Natural killer cell (primary cell): Measurements from ENCODE around the gene SEMA5A. TPM values are rescaled to one million over a fixed set of nuclear protein-coding genes. Genes with fewer than 3 reads are reported as not detected.

Source experiments
- ATAC-seq, 3 donors: fragments of 150-1000 bp in 2 of 3; fragments of 200-7000 bp in 1 of 3; cut with Tn5 transposase; 1 replicate in 1 of 3; 2 replicates in 2 of 3; pipeline ENCODE4 v1.10.0; 2021; ENCODE audit warnings: mild to moderate bottlenecking in 2 of 3, moderate library complexity in 2 of 3
- DNase-seq, 2 donors: peaks; one replicate each; pipeline versions ENCODE4 v3.0.0 to v3.0.0-alpha.2; 2013 to 2021; ENCODE audit warnings: mixed read lengths in 1 of 2
- H3K27ac ChIP-seq: one replicate; pipeline ENCODE4 v1.5.1; 2013; ENCODE audit warnings: mild to moderate bottlenecking, low read length
- H3K27me3 ChIP-seq: one replicate; pipeline ENCODE4 v1.6.1; 2013; ENCODE audit warnings: low read length; ENCODE audit not compliant: control insufficient read depth, insufficient read depth
- H3K36me3 ChIP-seq: one replicate; pipeline ENCODE4 v1.6.1; 2013; ENCODE audit warnings: low read length; ENCODE audit not compliant: control insufficient read depth, insufficient read depth
- H3K4me1 ChIP-seq: one replicate; pipeline ENCODE4 v1.6.1; 2013; ENCODE audit warnings: low read length; ENCODE audit not compliant: control insufficient read depth, insufficient read depth
- H3K4me3 ChIP-seq: one replicate; pipeline ENCODE4 v1.5.1; 2013; ENCODE audit warnings: low read length
- H3K9me3 ChIP-seq: one replicate; pipeline ENCODE4 v1.6.1; 2013; ENCODE audit warnings: low read length; ENCODE audit not compliant: control insufficient read depth, insufficient read depth
- H3K27ac Mint-ChIP-seq, 2 donors: one replicate each; pipeline ENCODE4 v1.8.0; 2022; ENCODE audit warnings: mild to moderate bottlenecking in 2 of 2, mixed read lengths in 2 of 2, moderate library complexity in 1 of 2
- H3K27me3 Mint-ChIP-seq, 2 donors: one replicate each; pipeline ENCODE4 v1.8.0; 2022; ENCODE audit warnings: low read depth in 2 of 2, mixed read lengths in 2 of 2
- H3K36me3 Mint-ChIP-seq: one replicate; pipeline ENCODE4 v1.8.0; 2022; ENCODE audit warnings: mixed read lengths
- H3K4me1 Mint-ChIP-seq, 2 donors: one replicate each; pipeline ENCODE4 v1.8.0; 2022; ENCODE audit warnings: mixed read lengths in 2 of 2
- H3K4me3 Mint-ChIP-seq: one replicate; pipeline ENCODE4 v1.8.0; 2022; ENCODE audit warnings: mild to moderate bottlenecking, moderate library complexity, mixed read lengths
- H3K9me3 Mint-ChIP-seq, 2 donors: one replicate each; pipeline ENCODE4 v1.8.0; 2022; ENCODE audit warnings: mixed read lengths in 2 of 2
- CTCF ChIP-seq: fragments of 200-600 bp; IDR thresholded peaks from one replicate; pipeline ENCODE4 v1.8.0; 2022; ENCODE audit warnings: antibody characterized with exemption
- WGBS: methylation state at CpG from one replicate; pipeline ENCODE4 v1.1.7; 2013; ENCODE audit warnings: missing lambda C conversion rate; ENCODE audit not compliant: insufficient coverage; 5-methylcytosine and 5-hydroxymethylcytosine counted together
- intact Hi-C: fragments of 100-400 bp; cut with micrococcal nuclease; formaldehyde crosslinking; loops from one replicate; pipeline ENCODE4 v1.14.2; 2022
- total RNA-seq, 4 donors: library from RNA; stranded (reverse); fragments of 120-200 nt in 1 of 4; gene quantifications; one replicate each; pipeline versions ENCODE4 v1.2.3 to v1.2.4, GENCODE V29; 2013 to 2022

The SEMA5A gene
- total RNA-seq, 3 donors from 2014 or later (not counting 1 experiment from before 2014, with no cell fraction given), result 0.15 TPM; not detected in 2

GRCh38 chr5:9324348-9325077 lies 221.4 kb downstream of the SEMA5A start:
- Mint-ChIP-seq H3K4me3 (no peak overlapping the region), H3K4me1 (peaks cover 0 to 5% of the 10 kb centered on the region in 2 donors), H3K36me3 (no peaks in the 10 kb centered on the region), H3K9me3 (peaks cover 7 to 9% of the 10 kb centered on the region in 2 donors), H3K27ac (no peak overlapping the region), H3K27me3 (no peaks in the 10 kb centered on the region)
- Histone ChIP-seq H3K4me3 (no peak overlapping the region), H3K4me1 (no peaks in the 10 kb centered on the region), H3K27ac (no peak overlapping the region), H3K36me3 (no peaks in the 10 kb centered on the region), H3K9me3 (no peaks in the 10 kb centered on the region), H3K27me3 (no peaks in the 10 kb centered on the region)
- ATAC-seq, result no peak
- no peak for TF ChIP-seq CTCF
- DNase-seq, result no peak
- intact Hi-C loops, result no loop called here
- WGBS, result 90% methylated on average over 2 of the region's 2 CpGs

GRCh38 chr5:9320652-9321051 lies 225.2 kb downstream of the SEMA5A start:
- no peaks in the 10 kb centered on the region for H3K27me3 Mint-ChIP-seq
- no peaks in the 10 kb centered on the region for H3K36me3 Mint-ChIP-seq
- ATAC-seq (no peak), DNase-seq (no peak)
- Histone ChIP-seq H3K36me3 (no peaks in the 10 kb centered on the region), H3K9me3 (no peaks in the 10 kb centered on the region), H3K4me3 (no peak overlapping the region), H3K4me1 (no peaks in the 10 kb centered on the region), H3K27ac (no peak overlapping the region), H3K27me3 (no peaks in the 10 kb centered on the region)
- WGBS, result 93% methylated on average over 2 of the region's 3 CpGs
- no peak overlapping the region for H3K4me3 Mint-ChIP-seq
- intact Hi-C loops, result no loop called here
- no peaks in the 10 kb centered on the region for H3K4me1 Mint-ChIP-seq
- H3K27ac Mint-ChIP-seq, result no peak overlapping the region
- H3K9me3 Mint-ChIP-seq, result peaks cover 2 to 6% of the 10 kb centered on the region in 2 donors
- no peak for TF ChIP-seq CTCF

DNA sequence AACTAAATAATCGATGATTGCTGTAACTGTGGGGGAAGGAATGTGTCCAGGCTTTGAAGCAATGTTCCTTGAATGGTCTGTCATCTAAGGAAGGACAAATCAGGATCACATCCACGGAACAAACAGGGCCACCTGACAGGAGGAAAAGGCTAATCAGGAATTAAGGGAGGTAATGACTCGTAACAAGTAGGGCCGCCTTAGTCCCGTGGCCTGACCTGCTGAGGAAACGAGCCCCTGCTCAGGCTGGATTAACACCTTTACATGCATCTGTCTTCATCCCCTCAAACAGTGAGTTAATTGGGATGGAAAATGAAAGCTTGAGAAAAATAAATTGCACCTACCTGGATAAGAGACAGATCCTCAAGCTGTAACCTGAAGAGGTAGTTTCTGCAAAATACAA lies 227.8 kb downstream of the SEMA5A start:
- Mint-ChIP-seq H3K4me1 (no peaks in the 10 kb centered on the region), H3K9me3 (peaks cover 4 to 6% of the 10 kb centered on the region in 2 donors), H3K27ac (no peak overlapping the region), H3K4me3 (no peak overlapping the region), H3K27me3 (no peaks in the 10 kb centered on the region), H3K36me3 (no peaks in the 10 kb centered on the region)
- Histone ChIP-seq H3K36me3 (no peaks in the 10 kb centered on the region), H3K4me3 (no peak overlapping the region), H3K27ac (no peak overlapping the region), H3K4me1 (no peaks in the 10 kb centered on the region), H3K27me3 (no peaks in the 10 kb centered on the region), H3K9me3 (no peaks in the 10 kb centered on the region)
- whole genome bisulfite sequencing, result 72% methylated on average over 5 of the region's 6 CpGs
- no peak for TF ChIP-seq CTCF
- intact Hi-C loops, result no loop called here
- ATAC-seq, result no peak
- DNase-seq, result no peak

GRCh38 chr5:9316733-9317132 lies 229.1 kb downstream of the SEMA5A start:
- H3K27ac ChIP-seq, result no peak overlapping the region
- TF ChIP-seq CTCF, result no peak
- H3K4me3 Mint-ChIP-seq, result no peak overlapping the region
- peaks cover 3 to 6% of the 10 kb centered on the region in 2 donors for H3K9me3 Mint-ChIP-seq
- no peaks in the 10 kb centered on the region for H3K27me3 Mint-ChIP-seq
- DNase-seq, result no peak
- no peaks in the 10 kb centered on the region for H3K27me3 ChIP-seq
- ATAC-seq, result no peak
- no peak overlapping the region for H3K4me3 ChIP-seq
- no peaks in the 10 kb centered on the region for H3K9me3 ChIP-seq
- intact Hi-C loops, result no loop called here
- H3K4me1 ChIP-seq, result no peaks in the 10 kb centered on the region
- H3K36me3 ChIP-seq, result no peaks in the 10 kb centered on the region
- no peak overlapping the region for H3K27ac Mint-ChIP-seq
- no peaks in the 10 kb centered on the region for H3K36me3 Mint-ChIP-seq
- H3K4me1 Mint-ChIP-seq, result no peaks in the 10 kb centered on the region
